Daoy (cell line): Measurements from ENCODE around the gene WRAP53. TPM values are rescaled to one million over a fixed set of nuclear protein-coding genes. Genes with fewer than 3 reads are reported as not detected.

Experiments
- DNase-seq: peaks from one replicate; pipeline ENCODE4 v3.0.0-alpha.2; 2015; ENCODE audit warnings: low read depth
- total RNA-seq: library from RNA; depleted of rRNA; stranded (reverse); fragments of >200 nt; shearing (Covaris generic); gene quantifications from 2 replicates; pipeline ENCODE4 v1.2.3, GENCODE V29; 2014; rRNA removed

The WRAP53 gene
- total RNA-seq, 1 experiment from 2014 or later: 33.7 TPM

DNA sequence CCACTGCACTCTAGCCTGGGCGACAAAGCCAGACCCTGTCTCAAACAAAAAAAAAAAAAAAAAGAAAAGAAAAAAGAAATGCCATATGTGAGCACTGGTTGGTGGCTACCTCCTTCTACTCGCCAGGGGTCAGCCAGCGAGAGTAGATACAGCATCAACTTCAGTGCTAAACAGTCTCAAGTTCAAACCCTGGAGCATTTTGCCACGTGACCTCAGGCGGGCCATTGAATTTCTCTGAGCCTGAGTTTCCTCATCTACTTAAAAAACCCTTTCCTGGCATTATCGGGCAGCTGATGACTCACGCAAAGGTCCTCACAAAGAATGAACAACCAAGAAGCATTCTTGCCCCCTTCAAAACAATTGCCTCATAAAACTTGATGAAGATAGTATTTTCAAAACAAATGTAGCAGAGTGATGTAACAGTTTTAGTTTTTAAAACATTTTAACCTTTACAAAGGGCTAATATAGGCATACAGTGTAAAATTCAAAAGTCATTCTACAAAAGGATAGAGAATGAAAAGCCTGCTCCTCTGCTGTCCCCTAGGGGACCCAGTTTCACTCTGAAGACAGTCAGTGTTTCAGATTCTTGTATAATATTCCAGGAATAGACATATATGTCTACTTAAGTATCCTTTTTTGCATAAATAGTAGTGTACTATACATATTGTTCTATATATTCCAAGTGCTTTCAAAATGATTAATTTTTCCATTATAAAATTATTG is 57.6 kb downstream of the WRAP53 start:
- peak; percentile 79 for DNase-seq

DNA sequence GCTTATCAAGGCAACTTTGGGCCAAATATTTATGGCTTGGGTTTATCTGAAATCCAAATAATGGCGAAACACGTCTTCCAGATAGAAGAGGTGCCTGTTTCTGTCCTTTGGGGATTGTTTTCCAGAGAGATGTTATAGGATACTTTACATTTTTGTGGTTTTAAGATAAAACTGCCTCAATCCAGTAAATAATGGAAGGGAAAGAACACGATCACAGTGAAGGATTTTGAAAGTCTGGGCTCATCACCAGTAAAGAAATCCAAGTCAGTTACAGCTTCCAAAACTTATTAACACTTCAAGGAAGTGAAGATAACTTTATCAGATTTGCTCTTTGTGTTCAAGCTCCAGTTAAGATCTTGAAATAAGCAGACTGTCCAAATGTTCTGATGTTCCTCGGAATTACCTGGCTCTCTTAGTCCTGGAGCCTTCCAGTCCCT is 59.4 kb downstream of the WRAP53 start:
- DNase-seq: peak; percentile 10

DNA sequence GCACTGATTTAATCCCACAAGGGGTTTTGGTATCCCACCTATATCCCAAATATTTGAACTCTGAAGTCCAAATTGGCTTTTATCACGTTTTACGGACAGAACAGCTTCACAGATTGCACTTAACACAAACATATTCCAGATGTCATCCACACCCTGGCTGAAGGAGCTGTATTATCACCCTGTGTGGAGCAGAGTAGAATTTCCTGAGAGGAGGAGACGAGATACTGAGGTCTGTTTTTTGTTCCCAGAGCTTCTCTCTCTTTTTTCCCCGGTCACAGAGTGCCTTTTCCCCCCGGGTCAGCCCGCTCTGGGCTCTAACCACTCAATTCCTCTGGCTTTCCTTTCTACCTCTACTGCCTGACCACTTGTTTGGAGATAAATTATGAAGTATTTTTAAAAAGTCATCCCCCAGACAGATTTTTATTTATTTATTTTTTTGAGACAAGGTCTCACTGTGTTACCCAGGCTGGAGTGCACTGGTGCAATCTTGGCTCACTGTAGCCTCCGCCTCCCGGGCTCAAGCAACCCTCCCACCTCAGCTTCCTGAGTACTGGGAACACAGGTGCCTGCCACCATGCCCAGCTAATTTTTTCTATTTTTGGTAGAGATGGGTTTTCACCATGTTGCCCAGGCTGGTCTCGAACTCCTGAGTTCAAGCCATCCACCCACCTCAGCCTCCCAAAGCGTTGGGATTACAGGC is 59.9 kb downstream of the WRAP53 start:
- no peak for DNase-seq

DNA sequence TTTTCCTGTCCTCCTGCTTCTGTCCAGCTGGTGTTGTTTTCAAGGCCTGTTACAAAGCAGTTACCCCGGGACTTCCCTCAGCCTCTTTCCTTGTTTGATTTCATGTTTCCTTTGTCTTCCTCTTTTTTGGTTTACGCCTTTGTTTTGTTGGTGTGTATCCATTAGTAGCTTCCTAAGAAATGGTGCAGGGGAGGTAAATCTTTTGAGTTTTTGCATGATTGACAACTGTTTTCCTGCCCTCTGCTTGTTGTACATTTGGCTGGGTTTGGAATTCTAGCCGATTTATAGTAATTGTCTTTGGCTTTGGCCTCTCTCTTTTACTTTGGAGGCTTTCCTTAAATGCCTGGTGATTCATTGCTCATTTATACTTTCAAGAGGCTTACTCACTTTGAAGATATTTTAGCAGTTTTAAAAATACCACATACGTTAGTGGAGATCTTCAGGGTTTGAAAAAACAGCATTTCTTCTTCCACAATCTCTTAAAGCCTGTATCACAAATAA is 62.1 kb downstream of the WRAP53 start:
- DNase-seq: peak; percentile 58

Other genes with a start within 250 kb of the WRAP53 start
- 1.5 and 3.0 TPM in 2 replicates for gene FGF11, start 249.0 kb upstream of the WRAP53 start, total RNA-seq
- 7.0 and 8.6 TPM in 2 replicates for gene CHRNB1, start 243.4 kb upstream of the WRAP53 start, total RNA-seq
- 6.1 and 6.5 TPM in 2 replicates for gene ZBTB4, start 208.8 kb upstream of the WRAP53 start, total RNA-seq
- gene SLC35G6, start 207.0 kb upstream of the WRAP53 start, total RNA-seq: 0.06 TPM in 1 of 2 replicates, not detected in the other
- gene POLR2A, start 204.1 kb upstream of the WRAP53 start, total RNA-seq: 56.2 and 74.4 TPM in 2 replicates
- gene TNFSF12, start 139.4 kb upstream of the WRAP53 start, total RNA-seq: 1.6 and 6.4 TPM in 2 replicates
- 1.9 TPM in 1 of 2 replicates, not detected in the other for gene TNFSF13, start 129.7 kb upstream of the WRAP53 start, total RNA-seq
- 92.2 and 104 TPM in 2 replicates for gene SENP3, start 126.6 kb upstream of the WRAP53 start, total RNA-seq
- gene CD68, start 108.8 kb upstream of the WRAP53 start, total RNA-seq: 13.8 and 15.0 TPM in 2 replicates
- 183 and 266 TPM in 2 replicates for gene MPDU1, start 104.6 kb upstream of the WRAP53 start, total RNA-seq
- gene SOX15, start 98.4 kb upstream of the WRAP53 start, total RNA-seq: 0.57 TPM in 1 of 2 replicates, not detected in the other
- gene FXR2, start 73.6 kb upstream of the WRAP53 start, total RNA-seq: 60.5 and 87.4 TPM in 2 replicates
- 24.0 and 71.8 TPM in 2 replicates for gene SAT2, start 60.7 kb upstream of the WRAP53 start, total RNA-seq
- 0.69 TPM in 1 of 2 replicates, not detected in the other for gene SHBG, start 58.3 kb upstream of the WRAP53 start, total RNA-seq
- not detected in 2 replicates for gene ATP1B2, start 37.6 kb upstream of the WRAP53 start, total RNA-seq
- 47.8 and 70.9 TPM in 2 replicates for gene TP53, start 987 bp upstream of the WRAP53 start, total RNA-seq
- gene EFNB3, start 16.7 kb downstream of the WRAP53 start, total RNA-seq: 1.0 and 2.1 TPM in 2 replicates
- under 0.01 TPM in 1 of 2 replicates, not detected in the other for gene DNAH2, start 29.3 kb downstream of the WRAP53 start, total RNA-seq
- gene KDM6B, start 145.7 kb downstream of the WRAP53 start, total RNA-seq: 0.11 and 0.60 TPM in 2 replicates
- 0.46 TPM in 1 of 2 replicates, not detected in the other for gene TMEM88, start 166.6 kb downstream of the WRAP53 start, total RNA-seq
- gene NAA38, start 169.1 kb downstream of the WRAP53 start, total RNA-seq: 99.2 and 136 TPM in 2 replicates
- gene CYB5D1, start 169.5 kb downstream of the WRAP53 start, total RNA-seq: 5.5 and 6.7 TPM in 2 replicates
- 27.5 and 31.8 TPM in 2 replicates for gene CHD3, start 200.3 kb downstream of the WRAP53 start, total RNA-seq
- 0.54 and 1.6 TPM in 2 replicates for gene RNF227, start 227.8 kb downstream of the WRAP53 start, total RNA-seq
- gene KCNAB3, start 241.4 kb downstream of the WRAP53 start, total RNA-seq: 0.29 and 2.5 TPM in 2 replicates
- gene TRAPPC1, start 243.5 kb downstream of the WRAP53 start, total RNA-seq: 5.4 and 13.1 TPM in 2 replicates
- 14.9 and 22.0 TPM in 2 replicates for gene CNTROB, start 243.7 kb downstream of the WRAP53 start, total RNA-seq